ENCODE results near the gene TAS2R39.

- TF ChIP-seq CTCF (IDR thresholded peaks at IDR 0.05 in 8 of 11, conservative IDR thresholded peaks at IDR 0.05 in 3 of 11) (no peak), POLR2A (IDR thresholded peaks at IDR 0.05) (no peak), POLR2AphosphoS5 (IDR thresholded peaks at IDR 0.05) (no peak)
Measured at GRCh38 chr7:143230602-143231457, 47.6 kb downstream of the TAS2R39 start.
